NCI-H2171 (cell line): ENCODE data around the gene GPC4.
"Not testable (repeated sequence)": the region's sequence is repeated elsewhere in the genome, so short reads cannot be mapped to it uniquely, and the experiment has no call there.

ENCODE experiments used
- DNase-seq: peaks from one replicate; lab custom pipeline; 2025; lab: John Stamatoyannopoulos, UW

Gene GPC4

DNA sequence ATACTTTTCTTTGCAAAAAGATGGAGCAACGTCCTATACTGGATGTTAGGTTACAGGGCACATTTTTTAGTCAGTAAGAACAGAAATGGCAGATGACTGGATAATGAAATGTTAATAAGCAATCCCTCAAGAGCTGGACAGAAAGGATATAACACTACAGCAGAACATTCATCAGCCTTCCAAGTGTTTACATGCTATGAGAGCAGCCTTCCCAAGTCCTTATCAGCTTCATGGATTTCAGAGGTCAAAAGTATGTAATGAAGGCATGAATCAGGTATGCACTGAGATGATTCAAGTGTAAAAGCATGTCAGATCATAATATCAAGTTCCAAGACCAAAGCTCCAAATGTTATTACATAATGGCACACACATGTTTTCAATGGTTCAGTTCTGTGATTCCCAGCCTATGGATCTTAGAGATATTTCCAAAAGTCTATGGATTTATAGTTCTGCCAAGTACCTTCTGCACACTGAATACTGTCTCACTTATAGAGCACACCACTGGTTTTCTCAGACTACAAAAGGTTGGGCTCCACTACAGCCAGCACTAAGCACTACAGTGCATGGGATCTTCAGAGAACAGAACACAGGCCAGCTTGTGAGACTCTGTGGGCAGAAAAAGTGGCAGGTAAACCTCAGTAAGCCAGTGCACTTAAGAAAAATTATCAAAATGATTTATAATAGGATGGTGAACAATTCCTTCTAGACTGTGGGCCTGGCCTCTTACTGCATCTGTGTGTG, 49.2 kb downstream of the GPC4 start:
- no peak for DNase-seq

DNA sequence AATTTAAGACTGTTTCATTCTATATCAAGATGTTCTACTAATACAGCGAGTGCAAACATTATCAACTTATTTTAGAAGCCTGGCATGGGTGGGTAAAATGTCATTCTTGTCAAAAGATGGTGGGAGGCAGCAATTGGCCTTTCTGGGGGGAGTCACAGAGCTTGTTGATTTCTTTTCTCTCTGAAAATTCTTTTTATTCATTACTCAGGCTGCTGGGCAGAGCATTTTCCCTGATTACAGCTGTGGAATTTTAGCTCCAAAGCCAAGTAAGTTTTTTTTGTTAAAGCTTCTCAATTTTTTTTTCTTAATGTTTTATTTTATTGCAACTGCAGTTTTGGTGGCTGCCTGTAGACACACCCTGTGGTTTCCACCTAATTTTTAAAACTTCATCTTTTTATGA, 50.4 kb downstream of the GPC4 start:
- no peak for DNase-seq

DNA sequence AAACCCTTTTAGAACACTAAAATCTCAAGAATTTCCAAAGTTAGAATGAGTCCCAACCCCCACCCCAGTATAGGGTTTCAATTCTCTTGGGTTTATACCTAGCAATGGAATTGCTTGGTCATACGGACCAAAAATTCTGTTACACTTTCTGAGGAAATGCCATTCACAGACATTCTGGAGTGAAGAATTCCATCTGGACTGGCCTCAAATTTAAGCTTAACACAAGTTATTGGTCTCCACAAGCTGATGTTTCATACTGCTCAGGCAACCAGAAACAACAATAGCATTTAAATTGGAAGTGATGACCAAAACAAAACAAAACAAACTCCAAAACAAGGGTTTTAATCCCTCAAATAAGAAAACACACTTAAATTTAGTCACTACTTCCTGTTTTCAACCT, 51.1 kb downstream of the GPC4 start:
- DNase-seq: no peak

DNA sequence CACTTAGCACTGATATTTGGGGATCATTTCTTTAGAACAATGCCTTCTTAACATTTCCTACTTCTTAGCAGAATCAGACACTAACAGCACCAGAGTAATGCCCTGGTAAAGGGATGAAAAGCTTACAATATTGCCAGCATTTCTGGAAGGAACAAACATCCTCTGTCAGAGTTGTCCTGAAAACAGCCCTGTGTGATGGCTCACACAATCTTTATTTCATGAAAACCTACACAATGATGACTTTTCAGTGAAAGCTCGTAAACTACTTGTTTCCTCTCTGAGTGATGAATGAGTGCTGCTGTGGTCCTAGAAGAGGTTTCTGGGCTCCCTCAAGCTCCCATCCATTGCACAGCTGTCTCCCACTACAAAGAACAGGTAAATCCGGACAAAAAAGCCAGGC, 52.8 kb downstream of the GPC4 start:
- DNase-seq: no peak

DNA sequence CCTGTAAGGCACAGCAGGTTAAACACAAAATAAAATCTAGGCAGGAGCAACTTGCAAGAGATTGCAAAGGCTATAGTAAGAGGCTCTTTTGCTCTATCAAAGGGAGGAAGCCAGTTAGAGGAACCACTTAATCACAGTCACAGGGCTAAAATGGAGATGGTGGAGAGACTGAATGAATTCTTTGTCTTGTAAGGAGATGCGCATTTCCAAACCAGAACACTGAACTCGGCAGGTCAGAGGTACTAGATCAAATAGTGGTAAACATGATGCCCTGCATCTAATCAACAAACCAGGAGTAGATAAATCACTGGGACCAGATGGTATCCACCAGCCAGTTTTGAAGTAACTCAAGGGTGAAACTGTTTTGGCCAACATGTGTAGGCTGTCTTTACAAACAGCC, 55.8 kb downstream of the GPC4 start:
- no peak for DNase-seq

DNA sequence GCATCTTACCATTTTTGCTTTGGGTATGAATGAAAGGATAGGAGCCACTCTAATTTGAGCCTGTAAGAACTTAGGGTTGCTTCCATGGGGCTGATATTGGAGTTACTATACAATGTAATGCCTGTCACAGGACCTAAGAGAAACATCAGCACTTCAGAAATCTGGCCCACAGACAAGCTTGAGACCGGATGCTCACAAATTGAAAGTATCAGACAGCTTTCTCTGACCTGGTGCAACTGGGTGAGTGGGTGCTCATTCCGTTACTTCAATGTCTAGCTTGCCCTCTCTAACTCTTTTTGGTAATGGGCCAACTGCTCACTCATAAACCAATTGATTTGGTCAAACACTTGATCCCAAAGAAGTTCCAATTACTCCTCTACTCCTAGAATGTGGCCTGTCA, 62.1 kb downstream of the GPC4 start:
- DNase-seq: no peak

DNA sequence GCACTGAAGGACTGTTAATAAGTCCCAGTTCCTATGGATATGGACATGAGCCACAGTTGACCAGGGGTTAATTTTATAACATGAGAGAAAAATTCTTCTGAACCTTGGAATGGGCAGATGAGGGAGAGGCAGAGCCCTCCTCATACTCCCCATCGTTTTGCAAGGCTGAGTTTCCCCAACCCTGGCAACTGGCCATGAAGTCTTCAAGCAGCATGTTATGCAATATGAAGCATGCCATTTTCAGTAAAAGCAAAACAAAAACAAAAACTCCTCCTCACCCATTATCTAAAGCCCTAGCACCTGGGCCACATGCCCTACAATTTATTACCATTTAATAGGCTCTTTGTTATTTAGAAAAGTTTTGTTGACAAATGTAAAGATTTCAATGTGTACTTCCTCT, 64.5 kb downstream of the GPC4 start:
- peak; percentile 27 for DNase-seq

DNA sequence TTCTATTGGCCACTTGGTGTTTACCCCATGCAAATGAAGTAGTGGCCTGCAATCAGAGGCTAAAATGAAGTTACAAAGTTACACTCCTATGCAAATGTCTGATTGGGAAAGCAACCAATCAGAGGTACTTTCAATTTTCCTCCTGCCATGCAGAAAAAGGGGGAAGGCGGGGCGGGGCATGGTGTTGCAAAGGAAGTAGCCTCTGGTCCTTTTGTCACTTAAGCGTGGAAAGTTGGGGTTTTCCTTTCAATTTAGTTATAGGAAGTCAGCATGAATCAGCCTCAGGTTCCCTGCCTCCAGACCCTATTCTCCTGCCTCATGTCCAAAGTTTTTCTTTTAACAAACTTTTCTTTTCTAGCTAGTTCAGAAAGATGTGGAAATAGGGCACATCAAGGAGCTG, 69.3 kb downstream of the GPC4 start:
- DNase-seq: no peak

DNA sequence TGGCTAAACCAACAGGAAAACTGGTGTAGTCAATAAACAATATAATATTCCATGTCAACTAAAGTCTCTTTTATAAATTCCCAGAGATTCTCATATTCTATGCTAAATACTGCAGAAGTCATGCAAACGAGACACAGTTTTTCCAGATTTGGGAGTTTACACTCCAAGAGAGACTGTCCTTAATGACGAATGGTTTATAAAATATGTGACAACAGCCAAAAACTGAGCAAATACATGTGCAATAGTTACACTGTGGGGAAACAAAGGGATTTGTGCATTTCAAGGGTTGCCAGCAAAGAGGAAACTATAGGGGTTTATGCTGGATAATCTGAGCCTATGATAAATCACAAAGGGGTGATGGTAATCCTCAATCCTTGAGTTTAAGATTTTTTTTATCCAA, 75.7 kb downstream of the GPC4 start:
- DNase-seq: no peak

DNA sequence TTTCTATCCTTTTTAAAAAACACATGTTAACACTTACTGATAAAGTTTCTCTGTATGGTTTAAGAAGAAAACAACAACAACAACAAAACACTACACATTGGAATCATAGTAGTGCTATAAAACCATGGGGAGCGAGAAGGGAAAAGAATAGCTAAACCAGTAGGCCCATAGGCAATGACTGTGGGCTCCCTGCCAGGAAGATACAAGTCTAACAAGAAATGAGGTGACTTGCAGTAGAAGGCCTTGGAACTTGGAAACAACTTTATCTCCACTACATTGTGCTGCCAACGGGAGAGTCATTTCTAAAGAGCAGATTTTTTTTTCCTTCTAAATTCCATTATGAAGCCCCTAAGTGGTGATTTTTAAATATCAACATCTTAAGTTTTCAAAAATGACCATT, 78.0 kb downstream of the GPC4 start:
- no peak for DNase-seq

DNA sequence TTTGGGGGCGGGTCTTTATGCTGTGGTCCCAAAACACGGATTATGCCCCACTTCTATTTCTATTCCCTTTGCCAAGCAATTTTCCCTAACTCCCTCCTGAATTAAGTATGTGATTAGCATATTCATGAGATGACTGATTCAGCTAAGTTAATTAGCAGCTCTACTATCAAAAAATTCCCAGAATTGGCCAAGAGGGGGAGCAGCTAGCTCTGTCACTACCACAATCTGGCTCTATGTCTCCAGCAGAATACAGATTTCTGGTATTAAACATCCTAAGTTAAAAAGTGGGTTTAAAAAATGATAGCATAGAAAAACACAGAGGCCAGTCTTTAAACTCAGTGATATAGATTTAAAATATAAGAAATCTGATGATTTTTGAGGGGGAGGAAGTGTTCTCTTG, 80.3 kb downstream of the GPC4 start:
- DNase-seq: no peak

DNA sequence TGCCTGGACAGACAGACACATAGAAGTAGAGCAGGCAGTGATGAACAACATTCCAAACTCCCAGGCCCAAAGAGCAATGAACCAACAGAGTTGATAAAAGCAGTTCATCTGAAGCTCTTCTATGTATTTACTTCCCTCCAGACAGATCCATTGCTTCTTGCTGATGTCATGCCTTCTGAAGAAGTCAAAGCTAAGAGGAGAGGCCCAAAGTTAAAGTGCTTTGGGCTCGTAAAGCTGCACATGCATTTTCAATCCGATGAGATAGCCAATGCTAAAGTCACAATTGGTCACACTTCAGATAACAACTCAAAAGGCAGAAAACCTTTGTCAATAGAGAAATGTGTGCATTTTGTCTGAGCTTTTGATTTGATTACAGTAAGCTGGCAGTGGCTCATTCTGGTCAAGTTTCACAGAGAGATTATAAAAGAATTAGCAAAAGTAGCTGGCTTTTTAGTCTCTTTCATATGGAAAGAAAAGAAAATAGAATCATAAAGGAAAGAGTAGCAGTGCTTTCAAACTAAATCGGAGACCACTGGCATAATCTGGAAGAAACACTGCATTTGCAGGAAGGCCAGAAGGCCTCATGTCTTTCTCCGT, 82.0 kb downstream of the GPC4 start:
- no peak for DNase-seq

DNA sequence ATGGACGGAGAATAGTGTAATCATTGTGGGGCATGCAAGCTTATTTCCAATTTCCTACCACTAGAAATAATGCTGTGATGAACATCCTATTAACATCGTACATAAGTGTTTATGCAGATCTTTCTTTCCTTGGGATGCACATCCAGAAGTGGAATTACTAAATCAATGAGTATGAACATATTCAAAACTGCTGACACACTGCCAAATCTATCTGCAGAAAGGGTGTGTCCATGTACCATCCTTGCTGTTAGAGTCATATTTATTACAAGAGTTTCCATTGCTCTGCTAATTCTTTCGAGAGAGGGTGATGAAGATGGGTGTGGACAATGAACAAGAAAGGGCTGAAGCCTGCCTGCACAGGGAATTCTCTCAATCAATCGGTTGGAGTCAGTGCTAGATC, 82.6 kb downstream of the GPC4 start:
- DNase-seq: no peak

DNA sequence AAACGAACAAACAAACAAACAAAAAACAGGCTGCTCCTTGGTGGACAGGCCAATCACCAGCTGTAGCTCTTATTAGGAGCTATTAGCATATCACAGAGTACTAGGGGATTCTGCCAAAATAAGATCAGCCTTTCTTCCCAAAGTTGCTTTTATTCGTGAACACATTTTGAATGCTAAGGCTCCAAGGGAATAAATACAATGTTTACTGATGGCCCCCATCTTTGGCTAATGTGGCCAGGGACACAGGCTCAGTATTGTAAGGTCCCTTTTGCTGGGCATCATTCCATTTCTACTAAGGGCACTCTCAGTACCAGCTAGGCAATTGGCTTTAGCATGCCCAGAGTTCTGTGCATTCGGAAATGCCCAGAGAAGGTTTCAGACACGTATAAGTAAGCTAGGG, 84.3 kb downstream of the GPC4 start:
- DNase-seq: no peak

DNA sequence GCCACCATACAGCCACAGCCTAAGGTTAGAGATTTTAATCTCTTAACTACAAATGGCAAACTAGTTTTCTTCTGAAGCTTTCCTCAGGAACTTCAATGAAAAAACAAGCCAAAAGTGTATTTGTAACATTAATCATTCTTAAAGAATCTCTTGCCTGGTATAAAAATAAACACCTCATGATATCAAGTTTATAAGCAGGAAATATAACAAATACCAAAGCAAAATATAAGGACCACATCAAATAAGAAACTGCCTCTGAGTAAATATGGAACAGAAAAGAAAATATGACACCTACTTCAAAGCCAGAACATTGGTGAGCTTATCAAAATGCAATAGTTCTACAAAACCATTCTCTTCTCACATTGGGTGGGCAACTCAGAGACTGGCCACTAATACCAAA, 89.9 kb downstream of the GPC4 start:
- no peak for DNase-seq

DNA sequence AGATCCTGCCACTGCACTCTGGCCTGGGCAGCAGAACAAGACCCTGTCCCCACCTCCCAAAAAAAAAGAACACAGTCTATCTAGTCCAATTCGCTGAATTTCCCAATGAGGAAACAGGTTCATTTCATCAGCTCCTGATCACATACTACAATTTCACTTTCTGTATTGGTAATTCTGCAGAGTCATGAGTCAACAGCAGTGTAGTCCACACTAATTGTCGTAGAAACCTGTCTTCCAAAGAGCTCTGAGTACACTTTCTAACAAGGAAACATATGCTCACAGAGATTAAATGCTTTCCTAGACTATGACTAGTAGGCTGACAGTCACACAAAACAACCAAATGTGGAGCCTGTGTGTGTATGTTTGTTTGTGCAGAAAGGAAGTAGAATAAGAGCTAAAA, 91.9 kb downstream of the GPC4 start:
- no peak for DNase-seq

DNA sequence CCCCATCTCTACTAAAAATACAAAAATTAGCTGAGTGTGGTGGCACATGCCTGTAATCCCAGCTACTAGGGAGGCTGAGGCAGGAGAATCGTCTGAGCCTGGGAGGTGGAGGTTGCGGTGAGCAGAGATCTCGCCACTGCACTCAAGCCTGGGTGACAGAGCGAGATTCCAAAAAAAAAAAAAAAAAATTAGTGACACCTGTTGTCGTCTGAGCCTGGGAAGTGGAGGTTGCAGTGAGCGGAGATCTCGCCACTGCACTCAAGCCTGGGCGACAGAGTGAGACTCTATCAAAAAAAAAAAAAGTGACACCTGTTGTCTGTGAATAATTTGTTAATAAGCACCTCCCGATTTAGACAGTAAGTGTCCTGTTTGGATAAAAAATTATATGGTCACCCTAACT, 93.0 kb downstream of the GPC4 start:
- DNase-seq: not testable (repeated sequence)

DNA sequence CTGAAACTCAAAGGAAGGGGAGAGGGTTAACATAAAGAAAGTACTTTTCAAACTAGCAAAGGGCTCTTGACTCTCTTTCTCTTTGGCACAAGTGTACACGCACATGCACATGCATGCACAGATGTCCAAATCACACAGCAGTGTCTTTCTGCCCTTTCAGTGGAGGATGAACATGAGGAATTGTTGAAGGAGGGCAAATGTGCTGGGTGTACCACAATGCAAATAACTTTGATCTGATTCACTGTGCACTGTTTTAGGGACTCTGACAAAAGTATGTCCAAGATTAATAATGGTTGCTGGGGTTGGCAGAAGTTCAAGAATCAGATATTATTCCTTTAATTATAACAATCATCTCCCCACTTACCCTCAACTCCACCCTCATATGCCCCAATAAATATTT, 93.8 kb downstream of the GPC4 start:
- DNase-seq: no peak

DNA sequence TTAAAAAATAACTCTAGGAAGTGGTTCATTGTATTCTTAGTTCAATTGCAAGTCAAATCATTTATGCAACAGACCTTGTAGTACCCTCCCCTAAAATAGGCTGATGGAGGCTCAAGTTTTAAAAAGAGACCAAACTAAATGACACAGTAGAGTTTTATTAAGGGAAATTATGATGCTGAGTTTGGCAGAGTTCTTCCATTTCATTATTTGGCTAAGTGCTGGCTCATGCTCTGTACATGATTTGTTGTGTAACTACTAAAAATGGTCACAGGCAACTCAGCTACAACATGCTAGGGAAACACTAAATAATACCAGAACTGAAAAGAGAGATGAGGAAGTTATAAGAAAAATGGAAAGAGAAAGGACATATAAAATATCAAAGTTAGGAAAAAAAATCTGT, 101.0 kb downstream of the GPC4 start:
- no peak for DNase-seq

DNA sequence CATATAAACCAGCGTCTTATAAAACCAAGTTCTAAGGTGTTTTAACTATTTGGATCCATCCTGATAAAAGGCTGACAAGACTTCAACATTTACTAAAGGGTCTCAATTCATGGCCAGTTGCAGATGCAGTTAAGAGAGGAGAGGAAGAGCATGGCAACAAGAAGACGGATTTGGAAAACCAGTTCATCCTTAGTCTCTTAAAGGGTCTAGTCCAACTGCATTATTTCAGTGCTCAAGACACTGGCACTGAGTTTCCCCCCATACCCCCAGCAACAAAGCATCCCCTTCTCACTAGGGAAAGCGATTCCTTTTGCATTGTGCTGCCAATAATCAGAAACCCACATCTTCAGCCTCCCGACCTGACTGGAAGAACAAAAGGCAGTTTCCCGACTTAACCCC, 106.8 kb downstream of the GPC4 start:
- DNase-seq: no peak

DNA sequence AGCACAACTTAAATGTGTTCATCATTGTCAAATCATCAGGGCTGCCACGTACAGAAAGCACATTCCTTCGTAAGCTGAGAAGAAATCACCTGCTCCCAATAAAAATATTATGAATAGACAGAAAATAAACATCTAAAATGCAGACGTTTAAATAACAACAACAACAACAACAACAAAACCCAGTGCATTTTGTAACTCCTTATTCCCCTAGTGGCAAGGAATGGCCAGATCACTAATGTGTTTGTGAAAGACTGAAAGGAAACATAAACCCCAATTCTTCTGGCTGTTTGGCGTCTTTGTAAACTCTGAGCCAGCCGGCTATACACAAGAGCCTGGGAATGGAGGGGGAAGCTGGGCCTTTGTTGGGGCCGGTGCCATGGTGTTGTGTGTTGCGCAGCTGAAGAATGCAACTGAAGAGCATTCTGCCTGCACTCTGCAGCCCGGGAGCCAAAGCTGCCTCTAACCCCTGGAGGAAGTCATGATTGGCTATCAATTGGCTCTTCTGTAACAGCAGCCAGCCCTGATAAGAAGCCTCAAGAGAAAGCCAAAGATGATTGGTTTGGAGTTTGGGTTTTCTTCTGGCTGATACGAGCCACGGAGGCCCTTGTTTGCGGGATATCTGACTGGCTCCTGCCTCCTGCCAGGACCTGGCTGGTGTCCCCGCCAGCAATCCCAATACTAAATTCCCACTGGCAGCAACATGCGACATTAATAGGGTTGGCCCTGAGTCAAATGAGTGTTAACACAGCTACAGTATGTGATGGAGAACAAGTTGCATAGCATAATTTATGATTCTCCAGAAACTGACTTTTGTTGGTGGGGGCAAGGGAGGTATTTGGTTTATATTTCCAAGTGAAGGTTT, 107.4 kb downstream of the GPC4 start:
- no peak for DNase-seq

DNA sequence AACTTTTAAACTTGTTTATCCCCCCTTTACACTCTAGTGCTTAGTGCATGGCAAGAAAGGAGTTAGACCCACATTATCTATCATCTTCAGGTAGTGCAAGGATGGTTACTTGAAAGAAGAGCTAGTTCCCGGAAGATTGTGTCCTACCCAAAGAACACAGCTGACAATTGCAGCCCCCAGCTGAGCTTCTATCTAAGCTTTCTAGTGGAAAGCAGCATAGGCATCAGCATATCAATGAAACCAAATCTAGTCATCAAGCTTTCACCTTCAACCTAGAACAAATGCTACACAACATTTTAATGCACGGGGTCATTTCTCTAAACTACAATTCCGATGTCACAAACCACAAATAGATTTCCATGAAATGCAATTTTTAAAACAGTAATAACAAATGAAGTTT, 108.2 kb downstream of the GPC4 start:
- DNase-seq: no peak

DNA sequence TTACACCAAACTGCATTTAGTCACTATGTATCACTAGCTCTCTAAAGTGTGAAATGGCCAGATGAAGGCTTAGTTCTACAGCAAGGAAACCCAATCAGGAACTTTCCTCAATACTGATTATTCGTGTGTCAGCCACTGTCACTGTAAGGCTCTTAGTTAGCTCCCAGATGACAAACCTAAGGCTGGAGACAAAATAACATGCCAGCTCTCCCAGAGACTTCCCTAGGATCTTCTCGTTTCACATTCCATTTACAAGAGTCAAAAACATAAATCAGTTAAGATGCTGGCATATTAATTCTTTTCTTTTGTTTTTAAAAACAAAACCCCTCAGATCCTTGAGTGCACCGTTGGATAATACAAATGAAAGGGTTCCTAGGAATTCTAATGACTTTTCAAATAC, 109.0 kb downstream of the GPC4 start:
- DNase-seq: no peak
